Umbilical cord (tissue), 2 donors: ENCODE measurements around the gene EDN1. TPM values are rescaled to one million over a fixed set of nuclear protein-coding genes. Genes with fewer than 3 reads are reported as not detected.

Experiments used
- DNase-seq: peaks from one replicate; pipeline ENCODE4 v3.0.0-alpha.2; 2015; ENCODE audit warnings: low spot score
- total RNA-seq: library from RNA; depleted of rRNA; stranded (reverse); fragments of >200 nt; gene quantifications from one replicate; pipeline ENCODE4 v1.2.3, GENCODE V29; 2014; ENCODE audit warnings: low replicate concordance; ENCODE audit not compliant: insufficient read depth

EDN1 gene
- total RNA-seq, 1 donor from 2014 or later, result 39.5 TPM

- DNase-seq, result no peak
Measured at GRCh38 chr6:12269110-12269509, 21.1 kb upstream of the EDN1 start.

DNA sequence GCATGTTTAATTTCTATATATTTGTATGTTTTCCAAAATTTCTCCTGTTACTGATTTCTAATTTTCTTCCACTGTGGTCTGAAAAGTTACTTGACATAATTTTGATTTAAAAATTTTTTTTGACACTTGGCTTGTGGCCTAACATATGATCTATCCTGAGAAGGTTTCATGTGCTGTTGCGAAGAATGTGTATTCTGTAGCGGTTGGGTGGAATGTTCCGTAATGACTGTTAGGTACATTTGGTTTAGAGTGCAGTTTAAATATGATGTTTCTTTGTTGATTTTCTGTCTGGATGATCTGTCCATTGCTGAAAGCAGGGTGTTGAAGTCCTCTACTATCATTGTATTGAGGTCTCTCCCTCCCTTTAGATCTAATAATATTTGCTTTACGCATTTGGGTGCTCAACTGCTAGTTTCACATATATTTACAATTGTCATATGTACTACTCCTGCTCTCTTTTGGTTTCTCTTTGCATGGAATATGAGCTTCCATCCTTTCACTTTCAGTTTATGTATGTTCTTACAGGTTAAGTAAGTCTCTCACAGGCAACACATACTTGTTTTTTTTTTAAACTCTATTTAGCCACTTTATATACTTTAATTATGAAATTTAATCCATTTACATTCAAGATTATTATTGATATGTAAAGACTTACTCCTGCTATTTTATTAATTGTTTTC, 19.5 kb upstream of the EDN1 start:
- DNase-seq, result no peak

- DNase-seq, result no peak
Measured at GRCh38 chr6:12271594-12271993, 18.6 kb upstream of the EDN1 start.

- DNase-seq, result no peak
Measured at GRCh38 chr6:12271997-12272396, 18.2 kb upstream of the EDN1 start.

DNA sequence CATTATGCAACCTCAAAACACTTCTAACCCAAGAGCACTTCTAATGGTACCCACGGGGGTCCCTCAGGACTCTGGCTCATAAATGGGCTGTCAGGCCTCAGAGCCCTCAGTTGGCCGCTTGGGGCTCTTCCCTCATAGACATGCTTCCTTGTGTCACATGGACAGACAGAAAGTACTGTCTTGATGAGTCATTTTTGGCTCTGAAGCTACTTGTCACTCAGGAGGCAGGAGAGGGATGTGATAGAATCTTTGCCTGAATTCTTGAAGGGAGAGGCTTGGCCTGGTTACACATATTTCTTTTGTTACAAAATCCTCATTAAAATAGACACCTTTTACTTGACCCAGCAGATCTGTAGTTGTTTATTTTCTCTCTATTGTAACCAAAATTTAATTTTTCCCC, 15.1 kb upstream of the EDN1 start:
- DNase-seq, result no peak

DNA sequence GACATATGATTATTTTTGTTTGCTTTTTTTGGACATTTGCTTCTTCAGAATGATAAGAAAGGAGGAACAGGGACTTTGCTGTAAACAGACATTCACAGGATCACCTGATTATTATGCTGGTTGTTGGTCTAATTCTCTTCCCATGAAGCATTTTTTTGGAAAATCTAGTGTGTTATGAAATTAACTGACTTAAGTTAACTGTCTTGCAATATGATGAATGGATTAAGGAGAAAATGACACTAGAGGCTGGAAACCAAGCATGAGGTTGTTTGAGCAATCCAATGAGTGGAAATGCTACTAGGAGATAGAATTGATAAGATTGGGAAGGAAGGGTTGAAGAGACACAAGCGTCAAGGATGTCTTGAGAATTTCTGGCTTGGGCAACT, 13.2 kb upstream of the EDN1 start:
- DNase-seq, result no peak

GRCh38 chr6:12277386-12277785, 12.8 kb upstream of the EDN1 start:
- DNase-seq, result no peak

- DNase-seq, result no peak
Measured at GRCh38 chr6:12278915-12279314, 11.2 kb upstream of the EDN1 start.

DNA sequence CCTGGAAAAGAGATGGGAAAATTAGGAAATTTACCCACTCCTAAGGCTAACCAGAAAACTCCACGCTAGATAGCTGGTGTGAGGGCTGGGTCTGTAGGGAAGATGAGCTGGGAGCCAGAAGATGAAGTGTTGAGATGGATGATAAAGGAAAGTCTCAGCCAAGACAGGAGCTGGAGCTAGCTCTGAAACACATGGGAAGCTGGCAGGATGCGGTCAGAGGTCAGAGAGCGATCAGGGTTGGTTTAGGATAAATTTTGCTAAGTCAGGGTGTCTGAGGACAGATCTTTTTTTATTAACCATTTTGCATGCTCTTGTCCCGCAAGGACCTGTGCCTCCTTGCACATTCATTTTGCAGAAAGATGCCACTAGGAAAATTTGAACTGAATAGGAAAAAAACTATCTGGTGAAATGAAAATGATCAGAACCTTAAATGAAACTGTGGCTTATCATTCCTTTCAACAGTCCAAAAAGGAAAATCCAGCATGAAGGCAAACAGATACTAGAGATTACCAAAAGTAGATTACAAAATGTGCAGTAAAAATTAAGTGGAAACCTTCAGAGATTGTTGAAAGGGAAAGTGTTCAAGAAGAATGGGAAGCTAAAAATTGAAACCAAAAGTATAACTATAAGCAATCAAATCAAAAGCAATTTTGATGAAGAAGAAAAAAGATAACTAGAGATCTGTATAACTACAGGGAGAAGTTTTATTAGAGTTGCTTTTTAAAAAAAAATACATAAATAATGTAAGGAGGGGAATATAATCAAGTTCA, 10.7 kb upstream of the EDN1 start:
- DNase-seq, result peak; percentile 73

DNA sequence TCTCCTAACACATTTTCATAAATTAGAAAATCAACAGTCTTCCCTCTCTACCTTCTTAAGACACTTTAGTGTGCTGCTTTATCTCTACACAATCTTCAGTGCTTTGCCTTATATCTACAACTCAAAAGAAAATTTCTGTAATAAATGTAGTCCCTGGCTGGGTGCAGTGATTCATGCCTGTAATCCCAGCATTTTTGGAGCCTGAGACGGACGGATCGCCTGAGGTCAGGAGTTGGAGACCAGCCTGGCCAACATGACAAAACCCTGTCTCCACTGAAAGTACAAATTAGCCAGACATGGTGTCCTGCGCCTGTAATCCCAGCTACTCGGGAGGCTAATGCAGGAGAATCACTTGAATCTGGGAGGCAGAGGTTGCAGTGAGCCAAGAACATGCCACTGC, 9.7 kb upstream of the EDN1 start:
- peak; percentile 88 for DNase-seq

GRCh38 chr6:12280902-12281301, 9.3 kb upstream of the EDN1 start:
- peak; percentile 76 for DNase-seq

GRCh38 chr6:12283904-12284303, 6.3 kb upstream of the EDN1 start:
- DNase-seq, result no peak

GRCh38 chr6:12286373-12287110, 3.6 kb upstream of the EDN1 start:
- peak; percentile 88 for DNase-seq

GRCh38 chr6:12288211-12288618, 1.9 kb upstream of the EDN1 start:
- no peak for DNase-seq

GRCh38 chr6:12288914-12289313, 1.2 kb upstream of the EDN1 start:
- no peak for DNase-seq

GRCh38 chr6:12289365-12289919, 719 bp upstream of the EDN1 start:
- peak; percentile 72 for DNase-seq

DNA sequence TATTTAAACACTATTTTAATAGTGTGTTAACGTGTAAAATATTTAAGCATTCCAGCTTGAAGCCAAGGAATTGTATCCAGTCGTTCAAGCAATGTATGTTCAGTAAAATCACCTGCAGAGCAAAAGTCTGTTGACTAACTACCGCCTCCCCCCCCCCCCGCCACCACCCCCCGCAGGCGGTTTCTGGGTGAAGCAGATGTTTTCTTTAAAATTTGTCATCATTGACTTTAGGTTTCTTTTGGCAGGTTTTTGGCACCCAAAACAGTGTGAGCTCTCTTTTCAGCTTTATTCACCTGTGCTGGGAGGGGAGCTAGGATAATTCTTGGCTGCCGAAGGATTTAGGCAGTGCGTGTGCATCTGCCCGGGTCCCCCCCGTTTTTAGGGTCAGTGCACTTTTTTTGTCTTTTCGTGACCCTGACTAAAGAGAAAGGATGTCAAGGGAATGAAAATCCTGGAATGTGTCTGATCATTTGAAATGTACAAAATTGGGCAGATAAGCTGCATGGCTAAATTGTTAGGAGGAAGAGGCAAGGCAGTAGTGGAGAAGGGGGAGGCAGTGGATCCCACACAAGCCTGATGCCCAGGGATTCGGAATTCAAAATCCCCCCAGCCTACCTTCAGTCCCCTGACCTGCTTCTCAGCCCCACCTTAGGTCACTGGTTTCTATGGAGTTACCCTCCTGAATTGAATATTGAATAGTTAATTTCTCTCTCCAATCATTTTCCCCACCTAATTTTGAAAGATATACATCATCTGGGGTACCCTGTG, 1.1 kb downstream of the EDN1 start:
- DNase-seq, result no peak

DNA sequence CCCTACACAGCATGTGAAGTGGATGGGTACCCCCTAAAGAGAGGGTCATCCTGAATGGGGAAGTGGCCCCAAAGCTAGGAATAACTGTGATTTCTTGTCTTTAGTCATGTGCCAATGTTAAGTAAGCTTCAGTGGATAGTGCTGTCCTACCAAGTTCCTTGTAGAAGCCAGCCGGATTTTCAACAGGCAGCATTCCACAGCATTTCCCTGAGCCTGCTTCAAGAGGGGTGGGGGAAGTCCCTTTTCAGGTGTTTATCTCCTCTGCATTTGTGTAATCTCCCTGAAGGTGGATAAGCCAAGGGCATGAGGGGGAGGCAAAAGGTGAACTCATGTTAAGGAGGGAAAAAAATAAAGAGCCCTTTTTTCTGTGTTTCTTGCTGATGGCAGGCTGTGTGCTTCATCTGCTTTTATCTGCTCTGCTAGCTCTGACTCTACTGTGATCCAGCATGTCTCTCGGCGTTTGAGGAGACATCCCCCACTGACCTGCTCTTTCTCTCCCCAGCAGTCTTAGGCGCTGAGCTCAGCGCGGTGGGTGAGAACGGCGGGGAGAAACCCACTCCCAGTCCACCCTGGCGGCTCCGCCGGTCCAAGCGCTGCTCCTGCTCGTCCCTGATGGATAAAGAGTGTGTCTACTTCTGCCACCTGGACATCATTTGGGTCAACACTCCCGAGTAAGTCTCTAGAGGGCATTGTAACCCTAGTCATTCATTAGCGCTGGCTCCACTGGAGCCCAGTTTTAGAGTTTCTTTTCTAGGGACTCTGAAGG, 1.9 kb downstream of the EDN1 start:
- DNase-seq, result peak; percentile 41

- DNase-seq, result no peak
Measured at GRCh38 chr6:12293235-12293930, 3.2 kb downstream of the EDN1 start.
